ENCODE measurements around the gene STAB2.

STAB2 gene

DNA sequence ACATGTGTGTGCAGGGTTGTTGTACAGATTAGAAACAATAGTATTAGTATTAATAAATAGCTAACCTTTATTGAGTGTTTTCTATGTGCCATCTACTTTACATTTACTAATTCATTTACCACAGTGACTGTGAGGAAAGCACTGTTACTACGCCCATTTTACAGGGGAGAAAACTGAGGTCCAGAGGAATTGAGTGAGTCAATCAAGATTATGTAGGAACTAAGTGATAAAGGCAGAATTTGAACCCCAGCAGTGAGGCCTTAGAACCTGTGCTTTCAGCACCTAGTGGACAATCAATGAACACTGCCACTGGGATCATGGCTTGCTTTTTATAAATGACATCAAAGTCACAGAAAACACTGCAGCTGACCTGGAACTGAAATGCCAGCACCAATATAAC is 225.7 kb downstream of the STAB2 start:
- no peak for DNase-seq

DNA sequence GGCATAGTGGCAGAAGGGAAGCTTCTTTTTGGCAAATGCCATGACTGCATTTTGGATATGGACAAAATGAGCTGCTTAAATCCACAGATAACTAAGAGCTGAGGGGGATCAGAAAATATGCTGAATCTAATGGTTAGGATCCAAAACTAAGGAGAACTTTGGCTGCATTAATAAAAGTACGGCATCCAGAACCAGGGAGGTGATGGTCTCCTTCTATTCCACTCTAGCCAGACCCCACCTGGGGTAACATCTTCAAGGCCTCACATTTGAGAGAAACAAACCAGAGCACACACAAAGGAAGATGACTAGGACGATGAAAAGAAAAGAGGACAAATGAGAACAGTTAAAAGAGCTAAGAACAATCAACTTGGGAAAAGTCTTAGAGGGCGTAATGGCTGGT is 226.4 kb downstream of the STAB2 start:
- no peak for DNase-seq

DNA sequence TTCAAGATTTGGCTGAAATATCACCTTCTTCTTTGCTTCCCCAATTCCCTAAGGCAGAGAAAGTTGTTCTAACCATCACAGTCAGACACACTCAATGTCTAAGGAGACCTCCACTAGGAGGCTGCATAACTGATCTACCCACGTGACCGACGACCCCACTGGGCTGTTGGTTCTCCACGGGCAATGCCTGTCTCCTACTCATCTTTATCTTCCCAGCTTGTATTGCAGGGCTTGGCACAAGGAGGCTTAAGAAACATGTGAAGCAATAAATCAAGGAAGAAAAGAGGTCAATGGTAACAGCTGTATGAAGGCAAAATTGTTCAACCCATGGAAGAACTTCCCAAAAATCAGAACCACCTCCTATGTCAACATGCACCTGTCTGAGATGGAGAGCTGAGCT is 226.9 kb downstream of the STAB2 start:
- no peak for DNase-seq

DNA sequence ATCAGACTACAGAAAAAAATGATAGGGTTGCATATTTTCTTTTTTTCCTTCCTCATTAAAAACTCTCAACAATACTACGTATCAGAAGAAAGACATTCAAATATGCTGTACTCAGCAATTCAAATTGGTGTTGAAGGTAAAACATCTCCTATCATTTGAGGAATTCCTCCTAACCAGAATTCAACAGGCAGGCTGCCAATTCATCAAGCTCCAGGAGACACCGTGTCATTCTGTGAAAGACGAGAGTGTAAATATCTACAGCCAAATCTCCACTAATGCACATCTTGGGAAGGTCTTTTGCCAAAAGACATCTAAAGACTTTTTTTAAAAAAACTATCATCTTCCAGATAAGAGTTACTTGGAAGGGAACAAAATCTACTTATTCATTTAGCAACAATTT is 227.4 kb downstream of the STAB2 start:
- DNase-seq: no peak
